ENCODE data around the gene KLHL1.

DNA sequence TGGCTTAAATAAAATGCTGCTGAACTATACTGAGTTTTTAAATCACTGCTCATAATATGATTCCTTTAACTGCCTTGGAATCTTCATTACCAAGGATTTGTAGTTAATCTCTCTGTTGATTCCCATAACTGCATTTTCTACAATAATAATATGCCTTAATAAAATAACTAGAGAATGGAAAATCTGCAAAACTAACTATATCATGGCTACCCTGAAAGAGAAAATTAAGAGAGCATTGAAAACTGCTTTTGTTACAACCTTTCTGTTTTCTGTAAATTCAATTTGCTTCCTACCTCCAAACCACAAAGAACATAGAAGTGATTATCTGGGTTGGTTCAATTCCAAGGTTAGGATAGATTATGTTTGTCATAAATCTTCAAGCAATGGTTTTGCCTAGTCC lies 203.5 kb downstream of the KLHL1 start:
- TF ChIP-seq, protein P1, sequence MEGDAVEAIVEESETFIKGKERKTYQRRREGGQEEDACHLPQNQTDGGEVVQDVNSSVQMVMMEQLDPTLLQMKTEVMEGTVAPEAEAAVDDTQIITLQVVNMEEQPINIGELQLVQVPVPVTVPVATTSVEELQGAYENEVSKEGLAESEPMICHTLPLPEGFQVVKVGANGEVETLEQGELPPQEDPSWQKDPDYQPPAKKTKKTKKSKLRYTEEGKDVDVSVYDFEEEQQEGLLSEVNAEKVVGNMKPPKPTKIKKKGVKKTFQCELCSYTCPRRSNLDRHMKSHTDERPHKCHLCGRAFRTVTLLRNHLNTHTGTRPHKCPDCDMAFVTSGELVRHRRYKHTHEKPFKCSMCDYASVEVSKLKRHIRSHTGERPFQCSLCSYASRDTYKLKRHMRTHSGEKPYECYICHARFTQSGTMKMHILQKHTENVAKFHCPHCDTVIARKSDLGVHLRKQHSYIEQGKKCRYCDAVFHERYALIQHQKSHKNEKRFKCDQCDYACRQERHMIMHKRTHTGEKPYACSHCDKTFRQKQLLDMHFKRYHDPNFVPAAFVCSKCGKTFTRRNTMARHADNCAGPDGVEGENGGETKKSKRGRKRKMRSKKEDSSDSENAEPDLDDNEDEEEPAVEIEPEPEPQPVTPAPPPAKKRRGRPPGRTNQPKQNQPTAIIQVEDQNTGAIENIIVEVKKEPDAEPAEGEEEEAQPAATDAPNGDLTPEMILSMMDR (IDR thresholded peaks at IDR 0.05): no peak
- TF ChIP-seq EZH2 (IDR thresholded peaks at IDR 0.05): no peak

Data from neural progenitor cell (in vitro differentiated cells).